ENCODE data around the gene OLA1.

- TF ChIP-seq CTCF (IDR thresholded peaks at IDR 0.05) (no peak), EZH2 (IDR thresholded peaks at IDR 0.05) (no peak)
Measured at GRCh38 chr2:174183076-174183475, 65.3 kb downstream of the OLA1 start.

Data from neural progenitor cell (in vitro differentiated cells).